HEK293 (cell line): ENCODE data around the gene C2orf78.

Experiments
- GLI4 ChIP-seq: fragments of 450-650 bp; formaldehyde crosslinking; IDR thresholded peaks from 2 replicates; pipeline ENCODE4 v1.5.1; 2016; ENCODE audit warnings: missing biosample characterization, missing genetic modification characterization
- WT1 ChIP-seq: fragments of 450-650 bp; formaldehyde crosslinking; IDR thresholded peaks from 2 replicates; pipeline ENCODE4 v1.5.1; 2016; ENCODE audit warnings: missing biosample characterization, missing genetic modification characterization
- ZFP41 ChIP-seq: fragments of 450-650 bp; formaldehyde crosslinking; IDR thresholded peaks from 2 replicates; pipeline ENCODE4 v1.5.1; 2016; ENCODE audit warnings: missing biosample characterization, missing genetic modification characterization, borderline replicate concordance
- ZNF26 ChIP-seq: fragments of 450-650 bp; formaldehyde crosslinking; IDR thresholded peaks from 2 replicates; pipeline ENCODE4 v1.5.1; 2016; ENCODE audit warnings: missing biosample characterization, missing genetic modification characterization
- ZNF302 ChIP-seq: fragments of 450-650 bp; formaldehyde crosslinking; IDR thresholded peaks from 2 replicates; pipeline ENCODE4 v1.5.1; 2016; ENCODE audit warnings: missing biosample characterization, missing genetic modification characterization, low read depth
- ZNF37A ChIP-seq: fragments of 450-650 bp; IDR thresholded peaks from 2 replicates; pipeline ENCODE4 v1.5.1; 2018; ENCODE audit warnings: missing biosample characterization, missing genetic modification characterization
- TF ChIP-seq, protein P1 (sequence below): fragments of 450-650 bp; formaldehyde crosslinking; IDR thresholded peaks from 2 replicates; pipeline ENCODE4 v1.5.1; 2016; ENCODE audit warnings: missing biosample characterization, missing genetic modification characterization

GRCh38 chr2:73772819-73773218, 11.2 kb upstream of the C2orf78 start:
- TF ChIP-seq ZFP41 (tag by site-specific recombination), result no peak
- TF ChIP-seq, protein P1, sequence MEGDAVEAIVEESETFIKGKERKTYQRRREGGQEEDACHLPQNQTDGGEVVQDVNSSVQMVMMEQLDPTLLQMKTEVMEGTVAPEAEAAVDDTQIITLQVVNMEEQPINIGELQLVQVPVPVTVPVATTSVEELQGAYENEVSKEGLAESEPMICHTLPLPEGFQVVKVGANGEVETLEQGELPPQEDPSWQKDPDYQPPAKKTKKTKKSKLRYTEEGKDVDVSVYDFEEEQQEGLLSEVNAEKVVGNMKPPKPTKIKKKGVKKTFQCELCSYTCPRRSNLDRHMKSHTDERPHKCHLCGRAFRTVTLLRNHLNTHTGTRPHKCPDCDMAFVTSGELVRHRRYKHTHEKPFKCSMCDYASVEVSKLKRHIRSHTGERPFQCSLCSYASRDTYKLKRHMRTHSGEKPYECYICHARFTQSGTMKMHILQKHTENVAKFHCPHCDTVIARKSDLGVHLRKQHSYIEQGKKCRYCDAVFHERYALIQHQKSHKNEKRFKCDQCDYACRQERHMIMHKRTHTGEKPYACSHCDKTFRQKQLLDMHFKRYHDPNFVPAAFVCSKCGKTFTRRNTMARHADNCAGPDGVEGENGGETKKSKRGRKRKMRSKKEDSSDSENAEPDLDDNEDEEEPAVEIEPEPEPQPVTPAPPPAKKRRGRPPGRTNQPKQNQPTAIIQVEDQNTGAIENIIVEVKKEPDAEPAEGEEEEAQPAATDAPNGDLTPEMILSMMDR, result no peak
- no peak for TF ChIP-seq ZNF26 (tag by site-specific recombination)
- TF ChIP-seq ZNF37A (tag by site-specific recombination), result no peak
- no peak for TF ChIP-seq GLI4 (tag by site-specific recombination)
- no peak for TF ChIP-seq WT1 (tag by site-specific recombination)
- no peak for TF ChIP-seq ZNF302 (tag by site-specific recombination)
